Inferior parietal cortex (tissue), 1 donor: ENCODE measurements around the gene GABARAP.

Source experiments
- DNase-seq: peaks from one replicate; pipeline ENCODE4 v3.0.0-alpha.2; 2016; ENCODE audit errors: extremely low spot score

GABARAP gene

DNA sequence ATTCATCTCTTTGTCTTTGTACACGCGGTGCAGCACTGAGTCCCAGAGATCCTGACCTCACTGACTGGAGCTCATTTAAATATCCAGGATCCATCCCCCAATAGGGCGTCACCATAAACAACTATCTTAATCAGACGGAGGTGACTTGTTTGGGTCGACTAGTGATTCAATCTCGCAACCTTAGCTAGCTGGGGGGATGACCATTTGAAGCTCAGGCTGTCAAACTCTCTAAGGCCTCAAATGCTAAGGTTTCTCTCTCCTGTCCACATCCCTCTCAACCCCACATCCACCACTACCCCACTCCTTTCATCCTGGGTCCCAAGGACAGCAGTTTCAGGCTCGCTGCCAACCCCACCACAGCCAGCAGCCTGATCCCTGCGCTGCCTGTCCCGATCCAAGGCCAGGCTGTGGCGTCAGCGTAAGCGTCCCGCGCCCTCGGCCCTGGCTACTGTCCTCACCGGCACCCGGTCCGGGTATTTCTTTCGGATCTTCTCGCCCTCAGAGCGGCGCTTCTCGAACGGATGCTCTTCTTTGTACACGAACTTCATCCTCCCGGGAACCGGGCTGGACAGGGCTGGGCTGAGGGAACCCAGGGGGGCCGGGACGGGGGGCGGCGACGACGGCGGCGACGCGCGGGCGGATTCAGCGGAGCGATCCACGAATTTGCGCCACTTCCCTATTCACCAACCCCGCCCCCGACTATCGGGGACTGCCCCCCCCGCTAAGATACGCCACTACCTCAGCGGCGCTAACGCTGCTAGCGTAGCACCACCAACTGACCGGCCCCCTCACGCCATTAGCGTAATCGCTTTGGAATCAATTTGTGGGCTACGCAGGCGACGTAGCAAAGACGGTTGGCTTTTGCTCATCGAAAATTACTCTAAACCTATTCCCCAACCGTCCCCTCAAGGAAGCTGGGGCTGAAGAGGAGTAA, at the start of gene GABARAP:
Gene GABARAP (minus strand): TSS at position 667 of the 934 bp plus-strand sequence. CDS start 119 bp downstream, at position 548.
- peak; percentile 92 for DNase-seq

DNA sequence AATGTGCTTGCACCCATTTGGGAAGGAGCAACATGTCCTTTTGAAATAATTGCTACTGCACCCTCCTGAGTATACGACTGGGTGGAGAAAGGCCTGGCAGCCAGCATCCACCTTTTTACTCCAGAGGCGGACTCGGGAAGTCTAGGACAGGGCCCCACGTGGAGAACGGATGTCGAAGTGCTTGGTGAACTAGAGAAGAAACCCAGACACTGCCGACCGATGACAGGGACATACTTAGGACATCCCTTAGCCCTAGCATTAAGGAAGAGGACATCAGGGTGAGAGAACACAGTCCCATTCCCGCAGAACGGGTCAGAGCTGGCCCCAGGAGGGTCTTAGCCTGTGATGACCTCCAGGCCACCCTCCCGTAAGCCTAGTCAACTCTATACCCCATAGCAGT, 48.4 kb upstream of the GABARAP start:
- no peak for DNase-seq

DNA sequence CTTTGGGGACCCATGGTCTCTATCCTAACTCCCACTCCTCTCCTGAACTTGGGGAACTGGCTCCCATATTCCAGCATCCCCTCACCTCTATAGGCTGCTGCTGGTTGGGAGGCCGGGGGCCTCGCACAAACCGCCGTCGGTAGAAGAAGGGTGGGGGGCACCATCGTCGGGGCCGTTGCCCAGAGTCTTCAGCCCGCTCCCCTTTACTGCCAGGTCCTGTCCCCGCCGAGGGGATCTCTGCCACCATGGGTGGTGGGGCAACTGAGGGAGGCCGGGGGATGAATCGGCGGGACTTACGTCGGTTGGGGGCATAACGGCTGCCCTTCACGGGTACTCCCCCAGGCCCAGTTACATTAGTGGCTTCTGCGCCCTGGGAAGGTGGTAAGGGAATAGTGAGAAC, 47.9 kb upstream of the GABARAP start:
- no peak for DNase-seq

DNA sequence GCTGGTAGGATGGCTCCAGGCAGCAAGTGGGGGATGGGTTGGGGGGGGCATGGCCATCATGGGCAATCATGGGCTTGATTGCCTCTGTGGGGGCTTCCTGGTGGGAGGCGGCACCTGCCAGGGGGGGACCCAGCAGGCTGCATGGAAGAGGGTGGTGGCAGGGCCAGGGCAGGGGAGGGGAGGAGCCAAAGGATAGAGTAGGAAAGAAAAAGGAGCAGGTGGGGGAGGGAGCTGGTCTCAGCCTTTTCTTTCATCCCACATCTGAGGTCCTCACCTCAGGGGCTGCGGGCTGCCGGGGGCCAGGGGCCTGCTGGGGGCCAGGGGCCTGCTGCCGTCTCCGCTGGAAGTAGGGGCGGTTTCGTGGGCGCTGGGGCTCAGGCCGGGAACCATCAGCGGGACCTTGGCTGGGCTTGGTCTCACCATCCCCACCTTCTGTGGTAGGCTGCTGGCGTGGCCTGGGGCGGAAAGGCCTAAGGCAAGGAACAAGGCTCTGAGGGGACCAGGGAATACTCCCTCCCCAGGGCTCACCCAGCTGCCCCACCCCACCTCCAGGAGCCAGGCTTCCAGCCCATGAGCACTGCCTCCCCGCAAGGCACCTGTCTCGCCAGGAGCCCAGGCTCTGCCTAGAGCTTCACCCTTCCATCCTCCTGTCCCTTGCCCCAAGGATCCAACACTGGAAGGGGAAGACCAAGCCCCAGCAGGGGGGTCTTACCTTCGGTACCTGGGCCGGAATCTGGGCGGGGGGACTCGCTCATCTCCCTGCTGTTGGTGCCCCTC, 47.2 kb upstream of the GABARAP start:
- no peak for DNase-seq

DNA sequence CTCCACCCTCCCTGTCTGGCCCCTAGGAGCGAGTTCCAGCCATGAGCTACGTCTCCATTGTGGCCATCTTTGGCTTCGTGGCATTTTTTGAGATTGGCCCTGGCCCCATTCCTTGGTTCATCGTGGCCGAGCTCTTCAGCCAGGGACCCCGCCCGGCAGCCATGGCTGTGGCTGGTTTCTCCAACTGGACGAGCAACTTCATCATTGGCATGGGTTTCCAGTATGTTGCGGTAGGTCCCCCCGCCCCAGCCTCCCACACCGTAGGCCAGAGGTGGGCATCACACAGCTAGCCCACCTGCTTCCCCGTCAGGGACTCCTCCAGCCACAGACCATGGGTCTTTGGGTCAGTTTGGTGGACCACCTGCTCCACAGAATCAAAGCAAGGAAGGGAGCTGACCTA, 43.4 kb upstream of the GABARAP start:
- DNase-seq: no peak

- DNase-seq: no peak
Observed at GRCh38 chr17:7284911-7285310, 42.7 kb upstream of the GABARAP start.

DNA sequence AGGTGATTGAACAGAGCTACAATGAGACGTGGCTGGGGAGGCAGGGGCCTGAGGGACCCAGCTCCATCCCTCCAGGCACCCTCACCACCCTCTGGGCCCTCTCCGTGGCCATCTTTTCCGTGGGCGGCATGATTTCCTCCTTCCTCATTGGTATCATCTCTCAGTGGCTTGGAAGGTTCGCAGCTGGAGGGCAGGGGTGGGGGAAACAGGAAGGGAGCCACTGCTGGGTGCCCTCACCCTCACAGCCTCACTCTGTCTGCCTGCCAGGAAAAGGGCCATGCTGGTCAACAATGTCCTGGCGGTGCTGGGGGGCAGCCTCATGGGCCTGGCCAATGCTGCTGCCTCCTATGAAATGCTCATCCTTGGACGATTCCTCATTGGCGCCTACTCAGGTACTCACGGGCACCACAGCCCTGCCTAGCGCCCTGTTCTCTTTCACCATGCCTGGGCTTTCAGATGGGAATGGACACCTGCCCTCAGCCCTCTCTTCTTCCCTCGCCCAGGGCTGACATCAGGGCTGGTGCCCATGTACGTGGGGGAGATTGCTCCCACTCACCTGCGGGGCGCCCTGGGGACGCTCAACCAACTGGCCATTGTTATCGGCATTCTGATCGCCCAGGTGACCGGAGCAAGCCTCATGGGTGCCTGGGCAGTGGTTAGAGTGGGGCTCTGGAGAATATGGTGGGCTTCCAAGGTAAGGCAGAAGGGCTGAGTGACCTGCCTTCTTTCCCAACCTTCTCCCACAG, 41.4 kb upstream of the GABARAP start:
- no peak for DNase-seq

GRCh38 chr17:7282752-7283321, 40.6 kb upstream of the GABARAP start:
- DNase-seq: no peak

DNA sequence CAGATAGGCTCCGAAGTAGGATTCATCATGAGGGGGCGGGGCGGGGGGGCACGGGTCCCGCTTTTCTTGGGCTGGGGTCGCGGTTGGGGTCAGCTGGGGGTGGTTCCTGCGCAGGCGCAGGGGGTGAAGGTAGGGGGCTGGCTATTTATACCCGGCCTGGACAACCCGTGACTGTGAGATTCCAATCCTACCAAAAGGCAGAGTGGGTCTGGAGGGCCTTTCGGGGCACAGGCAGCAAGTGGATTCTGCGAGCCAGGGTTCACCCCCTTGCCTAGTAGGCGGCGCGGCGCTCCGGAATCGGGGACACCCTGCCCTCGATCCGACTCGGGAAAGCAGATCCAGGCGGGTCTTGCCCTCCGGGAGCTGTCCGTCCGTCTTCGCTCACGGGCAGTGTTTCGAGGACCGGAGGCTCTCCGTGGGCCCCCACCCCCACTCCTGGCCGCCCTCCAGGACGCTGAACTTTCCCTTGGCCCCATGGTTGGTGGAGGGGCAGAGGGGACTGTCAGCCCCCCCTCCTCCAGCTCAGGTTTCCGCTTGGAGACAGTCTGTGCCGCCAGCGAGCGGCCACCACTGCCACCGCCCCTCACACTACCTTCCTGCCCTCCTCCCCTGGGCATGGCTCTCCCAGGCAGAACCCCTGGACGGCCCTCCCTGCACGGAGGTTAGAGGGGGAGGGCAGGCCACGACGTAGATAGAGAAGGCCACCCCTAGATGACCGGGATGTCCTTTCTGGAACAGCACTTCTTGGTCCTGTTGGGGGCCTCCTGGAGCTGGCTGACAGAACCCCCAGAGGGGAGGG, 39.9 kb upstream of the GABARAP start:
- DNase-seq: no peak

DNA sequence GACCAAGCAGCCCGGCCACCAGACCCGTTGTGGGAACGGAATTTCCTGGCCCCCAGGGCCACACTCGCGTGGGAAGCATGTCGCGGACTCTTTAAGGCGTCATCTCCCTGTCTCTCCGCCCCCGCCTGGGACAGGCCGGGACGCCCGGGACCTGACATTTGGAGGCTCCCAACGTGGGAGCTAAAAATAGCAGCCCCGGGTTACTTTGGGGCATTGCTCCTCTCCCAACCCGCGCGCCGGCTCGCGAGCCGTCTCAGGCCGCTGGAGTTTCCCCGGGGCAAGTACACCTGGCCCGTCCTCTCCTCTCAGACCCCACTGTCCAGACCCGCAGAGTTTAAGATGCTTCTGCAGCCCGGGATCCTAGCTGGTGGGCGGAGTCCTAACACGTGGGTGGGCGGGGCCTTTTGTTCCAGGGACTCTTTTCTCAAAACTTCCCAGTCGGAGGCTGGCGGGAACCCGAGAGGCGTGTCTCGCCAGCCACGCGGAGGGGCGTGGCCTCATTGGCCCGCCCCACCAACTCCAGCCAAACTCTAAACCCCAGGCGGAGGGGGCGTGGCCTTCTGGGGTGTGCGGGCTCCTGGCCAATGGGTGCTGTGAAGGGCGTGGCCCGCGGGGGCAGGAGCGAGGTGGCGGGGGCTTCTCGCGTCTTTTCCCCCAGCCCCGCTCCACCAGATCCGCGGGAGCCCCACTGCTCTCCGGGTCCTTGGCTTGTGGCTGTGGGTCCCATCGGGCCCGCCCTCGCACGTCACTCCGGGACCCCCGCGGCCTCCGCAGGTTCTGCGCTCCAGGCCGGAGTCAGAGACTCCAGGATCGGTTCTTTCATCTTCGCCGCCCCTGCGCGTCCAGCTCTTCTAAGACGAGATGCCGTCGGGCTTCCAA, 39.1 kb upstream of the GABARAP start, which contains the start of gene SLC2A4:
Gene SLC2A4 (plus strand): TSS at position 645 of the 879 bp plus-strand sequence. CDS start 217 bp downstream, at position 862.
- peak; percentile 66 for DNase-seq

DNA sequence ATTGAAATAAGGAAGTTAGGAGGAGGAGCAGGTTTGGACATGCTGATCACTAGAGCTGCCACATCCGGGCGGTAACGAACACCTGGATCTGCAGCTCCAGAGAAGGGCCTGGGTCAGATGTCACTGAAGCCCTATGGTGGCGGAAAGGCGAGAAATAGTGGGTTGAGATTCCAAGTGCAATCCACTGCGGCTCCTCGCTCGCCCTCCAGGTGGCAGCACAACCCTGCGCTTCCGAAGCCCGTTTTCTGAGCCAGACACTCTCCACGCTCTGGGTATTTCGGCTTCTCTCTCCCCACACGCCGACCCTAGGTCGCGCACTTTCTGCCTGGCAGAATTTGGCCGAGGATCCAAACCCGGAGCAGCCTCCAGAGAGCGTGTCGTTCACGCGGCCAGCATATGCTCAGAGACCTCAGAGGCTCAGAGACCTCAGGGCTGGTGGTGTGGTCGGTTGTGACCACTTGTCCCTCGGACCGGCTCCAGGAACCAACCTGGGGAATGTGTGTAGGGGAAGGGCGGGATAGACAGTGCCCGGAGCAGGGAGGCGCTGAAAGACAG, 38.3 kb upstream of the GABARAP start:
- DNase-seq: peak; percentile 84

DNA sequence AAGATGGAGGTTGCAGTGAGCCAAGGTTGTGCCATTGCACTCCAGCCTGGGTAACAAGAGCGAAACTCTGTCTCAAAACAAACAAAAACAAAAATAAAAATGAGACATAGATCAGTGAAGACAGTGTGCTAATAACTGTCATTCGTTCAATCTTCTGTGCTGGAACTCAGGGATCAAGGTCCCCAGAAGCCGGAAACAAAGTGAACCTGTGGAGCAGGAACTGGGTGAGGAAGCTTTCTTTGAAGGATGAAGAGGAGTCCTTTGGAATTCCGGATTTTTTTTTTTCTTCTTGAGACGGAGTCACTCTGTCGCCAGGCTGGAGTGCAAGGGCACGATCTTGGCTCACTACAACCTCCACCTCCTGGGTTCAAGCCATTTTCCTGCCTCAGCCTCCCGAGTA, 37.2 kb upstream of the GABARAP start:
- no peak for DNase-seq

GRCh38 chr17:7266784-7267183, 24.5 kb upstream of the GABARAP start:
- no peak for DNase-seq

GRCh38 chr17:7263801-7264078, 21.5 kb upstream of the GABARAP start:
- DNase-seq: no peak

GRCh38 chr17:7262935-7263800, 20.9 kb upstream of the GABARAP start:
- DNase-seq: no peak

GRCh38 chr17:7262192-7262934, 20.1 kb upstream of the GABARAP start, which contains the start of gene CLDN7:
Gene CLDN7, minus strand, starts transcription at chr17:7262478. Its CDS starts 435 bp downstream, at chr17:7262043.
- no peak for DNase-seq

GRCh38 chr17:7261379-7262191, 19.3 kb upstream of the GABARAP start:
- no peak for DNase-seq
